Caco-2 (cell line): Measurements from ENCODE around the gene BHLHA9. TPM values are rescaled to one million over a fixed set of nuclear protein-coding genes. Genes with fewer than 3 reads are reported as not detected.

Experiments used
- BruUV-seq: library from RNA; stranded (reverse); fragments of 400-500 nt; replicated peaks from 2 replicates; lab custom pipeline; 2021; lab: Mats Ljungman, UMichigan
- CTCF ChIA-PET: fragments of 300-600 bp; sonication (Branson Sonifier 250); formaldehyde crosslinking; loops from one replicate; lab custom pipeline; 2022; ENCODE audit warnings: antibody characterized with exemption; lab: Charles Lee
- POLR2A ChIA-PET: fragments of 300-600 bp; sonication (Branson Sonifier 250); formaldehyde crosslinking; loops from one replicate; lab custom pipeline; 2022; ENCODE audit warnings: antibody characterized with exemption; lab: Charles Lee
- DNase-seq, 2 experiments: peaks; one replicate each; pipeline versions ENCODE4 v3.0.0 to v3.0.0-alpha.2; 2020 to 2022
- H3K27me3 ChIP-seq: replicated peaks from 2 replicates; pipeline ENCODE4 v1.6.0; 2011; ENCODE audit warnings: low read length; ENCODE audit not compliant: control insufficient read depth, insufficient read depth
- H3K36me3 ChIP-seq: 2 replicates; pipeline ENCODE4 v1.5.1; 2011; ENCODE audit warnings: low read length; ENCODE audit not compliant: control insufficient read depth, insufficient read depth
- H3K4me1 ChIP-seq: fragments of 250-450 bp; sonication (Bioruptor Pico); 2 replicates; pipeline ENCODE4 v1.5.1; 2020; ENCODE audit warnings: mild to moderate bottlenecking
- H3K4me3 ChIP-seq: 2 replicates; pipeline ENCODE4 v1.5.1; 2011; ENCODE audit warnings: low read depth, mild to moderate bottlenecking, control low read depth, low read length
- H3K9me3 ChIP-seq: fragments of 250-450 bp; sonication (Bioruptor Pico); 2 replicates; pipeline ENCODE4 v1.5.1; 2020; ENCODE audit warnings: mild to moderate bottlenecking, moderate library complexity
- H3K27ac Mint-ChIP-seq: one replicate; pipeline ENCODE4 v1.8.0; 2022; ENCODE audit warnings: mixed read lengths; ENCODE audit not compliant: unreplicated experiment
- H3K27me3 Mint-ChIP-seq: one replicate; pipeline ENCODE4 v1.8.0; 2022; ENCODE audit warnings: mixed read lengths; ENCODE audit not compliant: insufficient read depth, unreplicated experiment
- H3K36me3 Mint-ChIP-seq: one replicate; pipeline ENCODE4 v1.8.0; 2022; ENCODE audit warnings: mild to moderate bottlenecking, mixed read lengths; ENCODE audit not compliant: insufficient read depth, unreplicated experiment
- H3K4me1 Mint-ChIP-seq: one replicate; pipeline ENCODE4 v1.8.0; 2022; ENCODE audit warnings: low read depth, mixed read lengths; ENCODE audit not compliant: unreplicated experiment
- H3K4me3 Mint-ChIP-seq: one replicate; pipeline ENCODE4 v1.8.0; 2022; ENCODE audit warnings: mild to moderate bottlenecking, moderate library complexity, mixed read lengths; ENCODE audit not compliant: unreplicated experiment
- H3K9me3 Mint-ChIP-seq: one replicate; pipeline ENCODE4 v1.8.0; 2022; ENCODE audit warnings: mixed read lengths; ENCODE audit not compliant: unreplicated experiment
- CTCF ChIP-seq, 2 experiments: fragments of 200-600 bp in 1 of 2; IDR thresholded peaks; 1 replicate in 1 of 2; 2 replicates in 1 of 2; pipeline versions ENCODE4 v1.5.1 to v1.8.0; 2011 to 2022; ENCODE audit warnings: antibody characterized with exemption in 1 of 2, control low read depth in 1 of 2, inconsistent platforms in 1 of 2, low read depth in 1 of 2, low read length in 1 of 2, mild to moderate bottlenecking in 1 of 2, moderate library complexity in 1 of 2; ENCODE audit not compliant: insufficient read depth in 1 of 2, severe bottlenecking in 1 of 2, unreplicated experiment in 1 of 2
- intact Hi-C: fragments of 100-400 bp; cut with micrococcal nuclease; formaldehyde crosslinking; loops from one replicate; pipeline ENCODE4 v1.10.0; 2022; ENCODE audit not compliant: unreplicated experiment
- total RNA-seq: library from RNA; stranded (reverse); gene quantifications from 2 replicates; pipeline ENCODE4 v1.2.3, GENCODE V29; 2022

The BHLHA9 gene
- total RNA-seq, 1 experiment from 2014 or later = not detected

DNA sequence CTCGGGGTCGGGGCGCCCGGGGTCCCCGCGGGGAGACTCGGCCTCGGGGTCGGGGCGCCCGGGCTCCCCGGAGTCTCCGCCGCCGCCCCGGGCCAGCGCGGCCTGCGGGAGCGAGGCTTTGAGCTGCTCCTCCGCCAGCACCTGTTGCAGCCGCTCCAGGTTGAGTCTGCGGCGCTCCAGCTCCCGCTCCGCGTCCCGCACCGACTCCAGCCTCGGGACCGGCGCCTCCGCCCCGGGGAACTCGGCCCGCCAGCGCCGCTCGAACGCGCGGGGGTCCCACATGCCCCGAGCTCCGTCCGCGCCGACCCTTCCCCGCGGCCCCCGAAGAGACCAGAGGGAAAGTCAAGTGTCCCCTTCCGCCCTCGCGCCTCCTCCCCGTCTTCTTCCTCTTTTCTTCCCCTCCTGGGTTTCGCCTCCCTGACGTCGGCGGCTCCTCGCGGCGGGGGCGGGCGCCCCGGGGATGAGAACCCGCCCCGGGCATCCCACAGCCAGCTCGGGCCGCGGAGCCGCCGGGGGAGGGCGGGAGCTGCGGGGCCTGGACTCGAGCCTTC lies 40.8 kb upstream of the BHLHA9 start:
- Mint-ChIP-seq H3K4me3 (peak overlapping the region; percentile 77), H3K36me3 (peaks cover 16% of the 10 kb centered on the region), H3K27ac (peak overlapping the region; percentile 72), H3K9me3 (no peaks in the 10 kb centered on the region), H3K4me1 (peaks cover 31% of the 10 kb centered on the region), H3K27me3 (peaks cover 7% of the 10 kb centered on the region)
- H3K4me1 ChIP-seq = peaks cover 9% of the 10 kb centered on the region
- H3K36me3 ChIP-seq = no peaks in the 10 kb centered on the region; the same call in 1 of the 2 replicates
- TSS peak; percentile 38 for BruUV-seq
- ChIA-PET POLR2A (interaction anchor here (0.5 to 0.6 kb wide), 4 partner anchors 16 to 260 kb away, joined by 3 to 10 read pairs (median 8); no protein-coding TSS in a partner anchor), CTCF (interaction anchor here (0.6 to 0.9 kb wide), 3 partner anchors 11 to 171 kb away, joined by 3 to 4 read pairs (median 4); no protein-coding TSS in a partner anchor)
- H3K27me3 ChIP-seq = no peaks in the 10 kb centered on the region
- H3K9me3 ChIP-seq = no peaks in the 10 kb centered on the region
- intact Hi-C loops = no loop called here
- no peak for TF ChIP-seq CTCF (IDR thresholded peaks at IDR 0.05; ENCODE audit: insufficient read depth in 1 of 2, low read depth in 1 of 2, low read length in 1 of 2, severe bottlenecking in 1 of 2, unreplicated experiment in 1 of 2)
- peak; percentile 59 to 71 for DNase-seq
- H3K4me3 ChIP-seq = peak overlapping the region; percentile 79

DNA sequence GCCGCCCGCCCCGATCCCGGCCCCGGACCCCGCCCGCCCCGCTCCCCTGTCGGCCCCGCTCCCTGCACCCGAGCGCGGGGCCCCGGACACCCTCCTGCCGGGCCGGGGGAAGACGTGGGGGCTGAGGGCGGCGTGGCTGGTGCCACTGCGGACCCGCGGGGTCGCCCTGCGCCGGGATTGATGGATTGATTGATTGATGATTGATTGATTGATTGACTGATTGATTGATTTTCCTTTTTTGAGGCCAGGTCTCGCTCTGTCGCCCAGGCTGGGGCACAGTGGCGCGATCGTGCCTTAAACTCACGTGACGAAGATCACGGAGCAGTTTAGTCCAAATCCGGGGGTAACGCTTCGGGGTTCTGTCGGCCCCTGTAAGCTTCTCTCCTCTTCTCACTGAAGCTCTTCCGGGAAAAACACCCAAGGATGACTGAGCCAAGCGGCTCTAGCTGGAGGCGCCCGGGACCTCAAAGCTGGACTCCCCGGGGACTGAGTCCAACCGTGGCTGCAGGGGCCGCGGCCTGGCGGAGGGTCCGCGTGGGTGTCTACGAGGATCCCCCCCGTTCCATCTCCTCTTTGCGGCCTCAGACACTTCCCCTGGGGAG lies 40.2 kb upstream of the BHLHA9 start:
- H3K27me3 ChIP-seq = no peaks in the 10 kb centered on the region
- POLR2A ChIA-PET = interaction anchor here (0.6 kb wide), 3 partner anchors 17 to 260 kb away, joined by 3 to 8 read pairs (median 8); no protein-coding TSS in a partner anchor
- intact Hi-C loops = no loop called here

More for the DNA sequence above, 40.2 kb upstream of the BHLHA9 start:
- Histone ChIP-seq H3K4me1 (peaks cover 4% of the 10 kb centered on the region; the same call in 1 of the 2 replicates), H3K9me3 (no peaks in the 10 kb centered on the region), H3K36me3 (no peaks in the 10 kb centered on the region; the same call in 1 of the 2 replicates), H3K4me3 (peak overlapping the region; percentile 79)
- Mint-ChIP-seq H3K4me3 (peak overlapping the region; percentile 77), H3K27ac (peak overlapping the region; percentile 72), H3K27me3 (peaks cover 7% of the 10 kb centered on the region), H3K36me3 (peaks cover 12% of the 10 kb centered on the region), H3K4me1 (peaks cover 27% of the 10 kb centered on the region), H3K9me3 (no peaks in the 10 kb centered on the region)
- DNase-seq = no peak
- no TSS peak for BruUV-seq
- TF ChIP-seq CTCF (IDR thresholded peaks at IDR 0.05; ENCODE audit: insufficient read depth in 1 of 2, low read depth in 1 of 2, low read length in 1 of 2, severe bottlenecking in 1 of 2, unreplicated experiment in 1 of 2) = no peak
- CTCF ChIA-PET = interaction anchor here (0.6 kb wide), 1 partner anchor 120 kb away, joined by 4 read pairs; no protein-coding TSS in a partner anchor
